Measurements from ENCODE around the gene PLCH1. TPM values are rescaled to one million over a fixed set of nuclear protein-coding genes. Genes with fewer than 3 reads are reported as not detected.

Gene PLCH1
- polyA plus RNA-seq, 1 donor (not counting 4 experiments of a cell fraction or from before 2014, with no cell fraction given), result 0.05 TPM

GRCh38 chr3:155369735-155370134 lies 375.1 kb downstream of the PLCH1 start:
- DNase-seq (ENCODE audit: low read depth, low spot score) (no peak), FAIRE-seq (no peak)
- Histone ChIP-seq H3K27ac (ENCODE audit: control insufficient read depth, insufficient read depth, low read length) (no peak overlapping the region), H3K9me3 (ENCODE audit: control insufficient read depth, low read depth, low read length) (no peaks in the 10 kb centered on the region), H3K9ac (ENCODE audit: control insufficient read depth, extremely low read depth, insufficient read depth, low read length) (no peak overlapping the region), H3K27me3 (ENCODE audit: control insufficient read depth, extremely low read depth, insufficient read depth, low read length) (no peaks in the 10 kb centered on the region), H3K79me2 (ENCODE audit: control insufficient read depth, insufficient read depth, low read length) (no peaks in the 10 kb centered on the region), H3K36me3 (ENCODE audit: control insufficient read depth in 2 of 2, extremely low read depth in 1 of 2, insufficient read depth in 2 of 2, low read length in 2 of 2) (no peaks in the 10 kb centered on the region), H4K20me1 (ENCODE audit: control insufficient read depth, extremely low read depth, insufficient read depth, low read length) (no peaks in the 10 kb centered on the region), H3K4me3 (ENCODE audit: control insufficient read depth in 2 of 3, extremely low read depth in 1 of 3, insufficient read depth in 2 of 3, low read depth in 1 of 3, low read length in 3 of 3) (no peak overlapping the region), H3K9me1 (ENCODE audit: control insufficient read depth, extremely low read depth, insufficient read depth, low read length) (no peaks in the 10 kb centered on the region), H3K4me1 (ENCODE audit: control insufficient read depth, extremely low read depth, insufficient read depth, low read length) (no peaks in the 10 kb centered on the region), H3K4me2 (ENCODE audit: control insufficient read depth, extremely low read depth, insufficient read depth, low read depth, low read length) (no peak overlapping the region), H2AFZ (ENCODE audit: control insufficient read depth, low read length) (no peak overlapping the region)
- dilution Hi-C loops (cut with MboI; ENCODE audit: extremely low pct_ligation_motif_present, low sequenced_read_pairs), result no loop called here
- TF ChIP-seq CTCF (optimal IDR thresholded peaks at IDR 0.05 in 1 of 3, IDR thresholded peaks at IDR 0.05 in 1 of 3, conservative IDR thresholded peaks at IDR 0.05 in 1 of 3; ENCODE audit: extremely low read depth in 1 of 3, insufficient read depth in 2 of 3, low read length in 3 of 3), result no peak
- no peak for TF ChIP-seq EZH2 (IDR thresholded peaks at IDR 0.05; ENCODE audit: low read length)

- no peaks in the 10 kb centered on the region for H3K9me1 ChIP-seq (ENCODE audit: control insufficient read depth, extremely low read depth, insufficient read depth, low read length)
- H3K27me3 ChIP-seq (ENCODE audit: control insufficient read depth, extremely low read depth, insufficient read depth, low read length), result no peaks in the 10 kb centered on the region
- H2AFZ ChIP-seq (ENCODE audit: control insufficient read depth, low read length), result no peak overlapping the region
- no peak overlapping the region for H3K27ac ChIP-seq (ENCODE audit: control insufficient read depth, insufficient read depth, low read length)
- DNase-seq (ENCODE audit: low read depth, low spot score) (no peak), FAIRE-seq (no peak)
- no peaks in the 10 kb centered on the region for H3K9me3 ChIP-seq (ENCODE audit: control insufficient read depth, low read depth, low read length)
- dilution Hi-C loops (cut with MboI; ENCODE audit: extremely low pct_ligation_motif_present, low sequenced_read_pairs), result no loop called here
- no peak overlapping the region for H3K4me2 ChIP-seq (ENCODE audit: control insufficient read depth, extremely low read depth, insufficient read depth, low read depth, low read length)
- H3K79me2 ChIP-seq (ENCODE audit: control insufficient read depth, insufficient read depth, low read length), result no peaks in the 10 kb centered on the region
- no peaks in the 10 kb centered on the region for H3K4me1 ChIP-seq (ENCODE audit: control insufficient read depth, extremely low read depth, insufficient read depth, low read length)
- no peaks in the 10 kb centered on the region for H4K20me1 ChIP-seq (ENCODE audit: control insufficient read depth, extremely low read depth, insufficient read depth, low read length)
- H3K4me3 ChIP-seq (ENCODE audit: control insufficient read depth in 2 of 3, extremely low read depth in 1 of 3, insufficient read depth in 2 of 3, low read depth in 1 of 3, low read length in 3 of 3), result no peak overlapping the region
- no peak overlapping the region for H3K9ac ChIP-seq (ENCODE audit: control insufficient read depth, extremely low read depth, insufficient read depth, low read length)
- no peak for TF ChIP-seq CTCF (optimal IDR thresholded peaks at IDR 0.05 in 1 of 3, IDR thresholded peaks at IDR 0.05 in 1 of 3, conservative IDR thresholded peaks at IDR 0.05 in 1 of 3; ENCODE audit: extremely low read depth in 1 of 3, insufficient read depth in 2 of 3, low read length in 3 of 3)
- TF ChIP-seq EZH2 (IDR thresholded peaks at IDR 0.05; ENCODE audit: low read length), result no peak
- H3K36me3 ChIP-seq (ENCODE audit: control insufficient read depth in 2 of 2, extremely low read depth in 1 of 2, insufficient read depth in 2 of 2, low read length in 2 of 2), result no peaks in the 10 kb centered on the region
Observed at GRCh38 chr3:155369244-155369643, 375.6 kb downstream of the PLCH1 start.
